HepG2 (cell line): ENCODE data around the gene IL4I1. TPM values are rescaled to one million over a fixed set of nuclear protein-coding genes. Genes with fewer than 3 reads are reported as not detected.

Experiments
- BCL3 ChIP-seq: sonication (generic); formaldehyde crosslinking; IDR thresholded peaks from 2 replicates; pipeline ENCODE4 v1.5.1; 2020; ENCODE audit warnings: mild to moderate bottlenecking, missing genetic modification reagents, moderate library complexity
- IKZF4 ChIP-seq: sonication (generic); formaldehyde crosslinking; IDR thresholded peaks from 2 replicates; pipeline ENCODE4 v1.5.1; 2020; ENCODE audit warnings: borderline replicate concordance, mild to moderate bottlenecking, low read depth, missing genetic modification reagents; ENCODE audit errors: not compliant biosample characterization
- ISL2 ChIP-seq: sonication (generic); formaldehyde crosslinking; IDR thresholded peaks from 2 replicates; pipeline ENCODE4 v1.5.0; 2020; ENCODE audit warnings: missing genetic modification reagents
- KAT7 ChIP-seq: IDR thresholded peaks from 2 replicates; pipeline ENCODE4 v1.6.1; 2018; ENCODE audit warnings: borderline replicate concordance, missing compliant biosample characterization
- SMARCE1 ChIP-seq: fragments of 450-650 bp; IDR thresholded peaks from 2 replicates; pipeline ENCODE4 v1.6.1; 2017; ENCODE audit warnings: borderline replicate concordance
- SNAI1 ChIP-seq: sonication (generic); formaldehyde crosslinking; IDR thresholded peaks from 2 replicates; pipeline ENCODE4 v1.5.0; 2020; ENCODE audit warnings: mild to moderate bottlenecking, missing genetic modification reagents, borderline replicate concordance
- SPEN ChIP-seq: sonication (generic); formaldehyde crosslinking; IDR thresholded peaks from 2 replicates; pipeline ENCODE4 v1.5.1; 2020; ENCODE audit warnings: low read depth, mild to moderate bottlenecking, missing genetic modification reagents
- YEATS2 ChIP-seq: sonication (generic); formaldehyde crosslinking; IDR thresholded peaks from 2 replicates; pipeline ENCODE4 v1.4.0; 2020; ENCODE audit warnings: missing genetic modification reagents, borderline replicate concordance
- ZNF142 ChIP-seq: sonication (generic); formaldehyde crosslinking; IDR thresholded peaks from 2 replicates; pipeline ENCODE4 v1.4.0; 2020; ENCODE audit warnings: missing genetic modification reagents
- ZNF224 ChIP-seq: sonication (generic); formaldehyde crosslinking; IDR thresholded peaks from 2 replicates; pipeline ENCODE4 v1.5.0; 2020; ENCODE audit warnings: mild to moderate bottlenecking, missing genetic modification reagents
- ZNF407 ChIP-seq: sonication (generic); formaldehyde crosslinking; IDR thresholded peaks from one replicate; pipeline ENCODE4 v1.5.1; 2020; ENCODE audit warnings: mild to moderate bottlenecking, missing genetic modification reagents; ENCODE audit errors: not compliant biosample characterization
- ZNF749 ChIP-seq: sonication (generic); formaldehyde crosslinking; IDR thresholded peaks from 2 replicates; pipeline ENCODE4 v1.8.0; 2022; ENCODE audit warnings: mild to moderate bottlenecking, missing genetic modification reagents, moderate library complexity, borderline replicate concordance
- ZNF768 ChIP-seq: sonication (generic); formaldehyde crosslinking; IDR thresholded peaks from 2 replicates; pipeline ENCODE4 v1.4.0; 2020; ENCODE audit warnings: missing genetic modification reagents
- ZSCAN30 ChIP-seq: sonication (generic); formaldehyde crosslinking; IDR thresholded peaks from 2 replicates; pipeline ENCODE4 v1.5.0; 2020; ENCODE audit warnings: mild to moderate bottlenecking, missing genetic modification reagents
- polyA plus RNA-seq, 8 experiments: library from polyadenylated mRNA; depleted of rRNA in 3 of 8; stranded (reverse) in 7 of 8; unstranded in 1 of 8; fragments of >200 nt; fragmentation: Illumina TruSeq in 4 of 8; extraction: Trizol in 4 of 8; gene quantifications; 2 replicates each; pipeline versions ENCODE4 v1.2.1 to v1.2.3, GENCODE V29; 2011 to 2016; ENCODE audit warnings: low read depth in 4 of 8, missing spikeins in 1 of 8, mixed read lengths in 1 of 8; ENCODE audit not compliant: insufficient read depth in 1 of 8
- total RNA-seq, 5 experiments: library from RNA; depleted of rRNA; stranded (reverse); fragments of >200 nt; fragmentation: Illumina TruSeq; extraction: Trizol; gene quantifications; 2 replicates each; pipeline ENCODE4 v1.2.3, GENCODE V29; 2016; ENCODE audit warnings: low read depth in 1 of 5

The IL4I1 gene
- total and polyA plus RNA-seq, 2 of the 13 experiments (the other 11 are each of a cell fraction or from before 2014, with no cell fraction given) = not detected

- TF ChIP-seq ZNF407 (CRISPR knock-in tag) (peak; percentile 79), ISL2 (CRISPR knock-in tag) (peak; percentile 75), SPEN (peak; percentile 94), BCL3 (peak; percentile 90; the same call in 1 of the 2 replicates), SMARCE1 (no peak), ZNF768 (CRISPR knock-in tag) (peak; percentile 63; the same call in 1 of the 2 replicates), ZNF749 (CRISPR knock-in tag) (peak; percentile 62), ZNF142 (CRISPR knock-in tag) (peak; percentile 88; the same call in 1 of the 2 replicates), ZSCAN30 (CRISPR knock-in tag) (0 out of 2 replicates have a peak, but pooled peaks have one; percentile 56), SNAI1 (CRISPR knock-in tag) (peak; percentile 79; the same call in 1 of the 2 replicates), YEATS2 (CRISPR knock-in tag) (peak; percentile 92; the same call in 1 of the 2 replicates), ZNF224 (peak; percentile 84; the same call in 1 of the 2 replicates), IKZF4 (CRISPR knock-in tag) (peak; percentile 90), KAT7 (CRISPR knock-in tag) (peak; percentile 93; the same call in 1 of the 2 replicates)
Measured at GRCh38 chr19:49929121-49929610, 32.5 kb upstream of the IL4I1 start, which contains the start of the genes ATF5 and NUP62 (continued).
